IPS DF 6.9 (cell line): ENCODE results near the gene SLC17A2.
"Not testable (repeated sequence)": the region's sequence is repeated elsewhere in the genome, so short reads cannot be mapped to it uniquely, and the experiment has no call there.

ENCODE experiments used
- DNase-seq: peaks from one replicate; pipeline ENCODE4 v3.0.0-alpha.2; 2013; ENCODE audit warnings: low read depth, low spot score
- H3K27ac ChIP-seq: one replicate; pipeline ENCODE4 v1.5.1; 2013; ENCODE audit warnings: low read length, control low read depth
- H3K27me3 ChIP-seq: 2 replicates; pipeline ENCODE4 v1.6.1; 2013; ENCODE audit warnings: mild to moderate bottlenecking, low read length; ENCODE audit not compliant: control insufficient read depth, insufficient read depth
- H3K36me3 ChIP-seq: 2 replicates; pipeline ENCODE4 v1.6.1; 2013; ENCODE audit warnings: low read length; ENCODE audit not compliant: control insufficient read depth, insufficient read depth
- H3K4me1 ChIP-seq: 2 replicates; pipeline ENCODE4 v1.6.1; 2013; ENCODE audit warnings: low read length; ENCODE audit not compliant: control insufficient read depth, insufficient read depth
- H3K4me3 ChIP-seq: 2 replicates; pipeline ENCODE4 v1.5.1; 2013; ENCODE audit warnings: mild to moderate bottlenecking, low read length
- H3K9me3 ChIP-seq: 2 replicates; pipeline ENCODE4 v1.6.1; 2013; ENCODE audit warnings: low read length, inconsistent platforms; ENCODE audit not compliant: control insufficient read depth, insufficient read depth
- WGBS: extraction: QIAGEN DNeasy Blood & Tissue Kit; methylation state at CpG from one replicate; pipeline ENCODE4 v1.1.7; 2013; ENCODE audit warnings: mixed read lengths, missing lambda C conversion rate; ENCODE audit not compliant: insufficient read length, insufficient coverage; 5-methylcytosine and 5-hydroxymethylcytosine counted together

The SLC17A2 gene

GRCh38 chr6:25952535-25952934 lies 22.0 kb upstream of the SLC17A2 start:
- no CpG with 5 or more reads among the region's 2 CpGs for WGBS
- H3K9me3 ChIP-seq = no peaks in the 10 kb centered on the region
- no peaks in the 10 kb centered on the region for H3K36me3 ChIP-seq
- H3K4me1 ChIP-seq = no peaks in the 10 kb centered on the region
- DNase-seq = no peak
- no peaks in the 10 kb centered on the region for H3K27me3 ChIP-seq
- no peak overlapping the region for H3K27ac ChIP-seq
- H3K4me3 ChIP-seq = no peak overlapping the region

- no peaks in the 10 kb centered on the region for H3K36me3 ChIP-seq
- no peak overlapping the region for H3K4me3 ChIP-seq
- no CpG with 5 or more reads among the region's 7 CpGs for WGBS
- H3K4me1 ChIP-seq = no peaks in the 10 kb centered on the region
- H3K27ac ChIP-seq = no peak overlapping the region
- DNase-seq = no peak
- no peaks in the 10 kb centered on the region for H3K27me3 ChIP-seq
- H3K9me3 ChIP-seq = no peaks in the 10 kb centered on the region
These were observed 21.0 kb upstream of the SLC17A2 start for GRCh38 chr6:25951296-25952032.

GRCh38 chr6:25950297-25950696 lies 19.8 kb upstream of the SLC17A2 start:
- Histone ChIP-seq H3K27me3 (no peaks in the 10 kb centered on the region), H3K4me3 (no peak overlapping the region), H3K9me3 (no peaks in the 10 kb centered on the region; the same call in 1 of the 2 replicates), H3K4me1 (no peaks in the 10 kb centered on the region), H3K27ac (no peak overlapping the region), H3K36me3 (no peaks in the 10 kb centered on the region)
- WGBS = no CpG with 5 or more reads among the region's 4 CpGs
- no peak for DNase-seq

- Histone ChIP-seq H3K9me3 (no peaks in the 10 kb centered on the region; the same call in 1 of the 2 replicates), H3K4me3 (no peak overlapping the region), H3K36me3 (no peaks in the 10 kb centered on the region), H3K27ac (no peak overlapping the region), H3K27me3 (no peaks in the 10 kb centered on the region), H3K4me1 (no peaks in the 10 kb centered on the region)
- WGBS = no CpG with 5 or more reads among the region's 1 CpG
- DNase-seq = no peak
These were observed 19.2 kb upstream of the SLC17A2 start for GRCh38 chr6:25949695-25950094.

GRCh38 chr6:25947492-25947891 lies 17.0 kb upstream of the SLC17A2 start:
- no CpG with 5 or more reads among the region's 3 CpGs for WGBS
- not testable (repeated sequence) for H3K36me3 ChIP-seq

GRCh38 chr6:25946631-25947030 lies 16.1 kb upstream of the SLC17A2 start:
- H3K4me1 ChIP-seq = no peaks in the 10 kb centered on the region
- no peaks in the 10 kb centered on the region for H3K27me3 ChIP-seq
- WGBS = no CpG with 5 or more reads among the region's 2 CpGs
- no peaks in the 10 kb centered on the region for H3K36me3 ChIP-seq
- no peak for DNase-seq
- no peaks in the 10 kb centered on the region; the same call in 1 of the 2 replicates for H3K9me3 ChIP-seq
- no peak overlapping the region for H3K4me3 ChIP-seq
- H3K27ac ChIP-seq = no peak overlapping the region

More at GRCh38 chr6:25947492-25947891, 17.0 kb upstream of the SLC17A2 start:
- H3K9me3 ChIP-seq, H3K4me1 ChIP-seq, H3K4me3 ChIP-seq, DNase-seq, H3K27me3 ChIP-seq, H3K27ac ChIP-seq: not testable (repeated sequence)

- no CpG with 5 or more reads among the region's 3 CpGs for WGBS
- not testable (repeated sequence) for H3K27me3 ChIP-seq, H3K4me1 ChIP-seq, H3K9me3 ChIP-seq, H3K36me3 ChIP-seq, DNase-seq, H3K4me3 ChIP-seq, H3K27ac ChIP-seq
These were observed 15.2 kb upstream of the SLC17A2 start for GRCh38 chr6:25945738-25946137.

GRCh38 chr6:25944688-25945574 lies 14.4 kb upstream of the SLC17A2 start:
- Histone ChIP-seq H3K36me3 (no peaks in the 10 kb centered on the region), H3K27ac (no peak overlapping the region), H3K4me3 (no peak overlapping the region), H3K27me3 (no peaks in the 10 kb centered on the region), H3K9me3 (no peaks in the 10 kb centered on the region; the same call in 1 of the 2 replicates), H3K4me1 (no peaks in the 10 kb centered on the region)
- no CpG with 5 or more reads among the region's 8 CpGs for WGBS
- DNase-seq = no peak

GRCh38 chr6:25943887-25944286 lies 13.4 kb upstream of the SLC17A2 start:
- Histone ChIP-seq H3K9me3 (no peaks in the 10 kb centered on the region; the same call in 1 of the 2 replicates), H3K36me3 (no peaks in the 10 kb centered on the region), H3K4me3 (no peak overlapping the region), H3K27me3 (no peaks in the 10 kb centered on the region), H3K4me1 (no peaks in the 10 kb centered on the region), H3K27ac (no peak overlapping the region)
- WGBS = no CpG with 5 or more reads among the region's 1 CpG
- no peak for DNase-seq

GRCh38 chr6:25942561-25943147 lies 12.2 kb upstream of the SLC17A2 start:
- H3K27me3 ChIP-seq = no peaks in the 10 kb centered on the region
- no peak overlapping the region for H3K4me3 ChIP-seq
- DNase-seq = no peak
- H3K27ac ChIP-seq = no peak overlapping the region
- 100% methylated on average over 1 of the region's 3 CpGs for whole genome bisulfite sequencing
- H3K9me3 ChIP-seq = no peaks in the 10 kb centered on the region; the same call in 1 of the 2 replicates
- no peaks in the 10 kb centered on the region for H3K4me1 ChIP-seq
- H3K36me3 ChIP-seq = no peaks in the 10 kb centered on the region
